GM06990 (cell line): ENCODE data around the gene MECP2.

Experiments
- DNase-seq: peaks from one replicate; pipeline ENCODE4 v3.0.0-alpha.2; 2011; ENCODE audit not compliant: insufficient read length; ENCODE audit errors: extremely low read depth
- H3K27me3 ChIP-seq: replicated peaks from 2 replicates; pipeline ENCODE4 v1.6.0; 2011; ENCODE audit warnings: low read length; ENCODE audit not compliant: control insufficient read depth, insufficient read depth
- H3K36me3 ChIP-seq: 2 replicates; pipeline ENCODE4 v1.5.1; 2011; ENCODE audit warnings: low read length; ENCODE audit not compliant: control insufficient read depth, insufficient read depth
- H3K4me3 ChIP-seq: replicated peaks from 2 replicates; pipeline ENCODE4 v1.5.1; 2011; ENCODE audit warnings: low read depth, mild to moderate bottlenecking, control low read depth, low read length
- CTCF ChIP-seq: IDR thresholded peaks from 2 replicates; pipeline ENCODE4 v1.5.1; 2011; ENCODE audit warnings: low read length, control low read depth, mild to moderate bottlenecking, inconsistent platforms; ENCODE audit not compliant: insufficient read depth, poor library complexity, severe bottlenecking

MECP2 gene

GRCh38 chrX:154019633-154020528 lies 77.6 kb downstream of the MECP2 start, which contains the start of gene IRAK1:
Gene IRAK1, minus strand, starts transcription at chrX:154019902. Its CDS starts 90 bp downstream, at chrX:154019812.
- TF ChIP-seq CTCF = no peak
- H3K4me3 ChIP-seq = peak within 1 kb of the TSS; percentile 74
- H3K27me3 ChIP-seq = no peaks in the 10 kb centered on the region
- H3K36me3 ChIP-seq = peaks cover 9% of the 10 kb centered on the region
- DNase-seq = peak; percentile 73

GRCh38 chrX:154019061-154019621 lies 78.4 kb downstream of the MECP2 start:
- H3K4me3 ChIP-seq = peak overlapping the region; percentile 74
- no peak for TF ChIP-seq CTCF
- H3K36me3 ChIP-seq = peaks cover 9% of the 10 kb centered on the region
- H3K27me3 ChIP-seq = no peaks in the 10 kb centered on the region
- DNase-seq = peak; percentile 43

- no peaks in the 10 kb centered on the region for H3K27me3 ChIP-seq
- peak overlapping the region; percentile 74 for H3K4me3 ChIP-seq
- peaks cover 9% of the 10 kb centered on the region for H3K36me3 ChIP-seq
- no peak for TF ChIP-seq CTCF
- DNase-seq = no peak
Measured at GRCh38 chrX:154018518-154019060, 78.9 kb downstream of the MECP2 start.

- Histone ChIP-seq H3K36me3 (peaks cover 10% of the 10 kb centered on the region), H3K4me3 (peak overlapping the region; percentile 74), H3K27me3 (no peaks in the 10 kb centered on the region)
- DNase-seq = no peak
- no peak for TF ChIP-seq CTCF
Measured at GRCh38 chrX:154017766-154018517, 79.6 kb downstream of the MECP2 start.

- TF ChIP-seq CTCF = no peak
- Histone ChIP-seq H3K36me3 (peaks cover 11% of the 10 kb centered on the region), H3K27me3 (no peaks in the 10 kb centered on the region), H3K4me3 (no peak overlapping the region)
- no peak for DNase-seq
Measured at GRCh38 chrX:154016366-154017076, 81.0 kb downstream of the MECP2 start.
